Testis (tissue), 2 donors: ENCODE measurements around the gene RHCE.
"Not testable (repeated sequence)": the region's sequence is repeated elsewhere in the genome, so short reads cannot be mapped to it uniquely, and the experiment has no call there.

Source experiments
- CTCF ChIP-seq, 3 experiments: fragments of 450-650 bp in 2 of 3; fragments of 200-600 bp in 1 of 3; sonication (generic) in 1 of 3; IDR thresholded peaks; one replicate each; pipeline ENCODE4 v1.5.1; 2016 to 2019; ENCODE audit warnings: antibody characterized with exemption in 3 of 3, mild to moderate bottlenecking in 2 of 3, moderate library complexity in 1 of 3
- POLR2A ChIP-seq: fragments of 450-650 bp; IDR thresholded peaks from one replicate; pipeline ENCODE4 v1.6.1; 2017; ENCODE audit warnings: antibody characterized with exemption, mild to moderate bottlenecking, moderate library complexity

- not testable (repeated sequence) for TF ChIP-seq CTCF (IDR thresholded peaks at IDR 0.05); POLR2A
These were observed 36.8 kb downstream of the RHCE start for GRCh38 chr1:25383875-25384274.
